GM18499 (cell line): ENCODE measurements around the gene ANKS3.

ENCODE experiments used
- ATAC-seq: cut with Tn5 transposase; IDR thresholded peaks from one replicate; pipeline ENCODE4 v1.9.1; 2021; ENCODE audit warnings: moderate number of reproducible peaks; ENCODE audit not compliant: insufficient read depth, unreplicated experiment

Gene ANKS3

GRCh38 chr16:4675864-4676786 lies 57.9 kb downstream of the ANKS3 start:
- ATAC-seq = no peak

DNA sequence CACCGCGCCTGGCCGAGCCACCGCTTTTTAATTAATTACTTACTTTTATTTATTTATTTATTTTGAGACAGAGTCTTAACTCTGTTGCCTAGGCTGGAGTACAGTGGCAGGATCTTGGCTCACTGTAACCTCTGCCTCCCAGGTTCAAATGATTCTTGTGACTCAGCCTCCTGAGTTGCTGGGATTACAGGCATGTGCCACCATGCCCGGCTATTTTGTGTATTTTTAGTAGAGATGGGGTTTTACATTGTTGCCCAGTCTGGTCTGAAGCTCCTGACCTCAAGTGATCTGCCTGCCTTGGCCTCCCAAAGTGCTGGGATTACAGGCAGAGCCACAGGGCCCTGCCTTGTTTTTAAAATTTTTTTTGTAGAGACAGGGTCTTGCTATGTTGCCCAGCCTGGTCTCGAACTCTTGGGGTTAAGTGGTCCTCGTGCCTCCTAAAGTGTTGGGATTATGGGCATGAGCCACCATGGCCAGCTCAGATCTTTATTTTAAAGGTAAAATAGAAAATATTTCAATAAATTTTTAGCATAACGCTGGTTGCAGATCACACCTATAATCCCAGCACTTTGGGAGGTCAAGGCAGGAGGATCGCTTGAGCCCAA lies 59.0 kb downstream of the ANKS3 start:
- ATAC-seq = no peak

- no peak for ATAC-seq
Observed at GRCh38 chr16:4673387-4674046, 60.6 kb downstream of the ANKS3 start.

DNA sequence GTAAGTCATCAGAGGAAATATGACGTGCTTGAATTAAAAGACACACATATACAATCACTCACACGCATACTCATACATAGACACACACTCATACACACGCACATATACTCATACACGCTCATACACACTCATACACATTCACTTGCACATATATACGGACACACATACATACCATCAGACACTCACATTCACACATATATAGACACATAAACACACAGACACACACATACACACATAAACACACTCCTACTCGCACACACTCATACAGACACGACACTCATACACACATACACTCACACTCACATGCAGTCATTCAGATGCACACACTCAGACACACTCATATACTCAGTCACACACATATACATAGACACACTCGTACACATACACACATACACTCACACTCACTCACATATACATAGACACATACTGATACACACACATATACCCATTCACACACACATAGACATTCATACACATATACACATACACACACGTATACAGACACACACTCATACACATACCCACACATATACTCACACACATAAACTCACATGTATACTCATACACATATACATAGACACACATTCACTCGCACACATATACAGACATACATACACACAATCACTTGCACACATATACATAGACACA lies 65.6 kb downstream of the ANKS3 start:
- no peak for ATAC-seq

DNA sequence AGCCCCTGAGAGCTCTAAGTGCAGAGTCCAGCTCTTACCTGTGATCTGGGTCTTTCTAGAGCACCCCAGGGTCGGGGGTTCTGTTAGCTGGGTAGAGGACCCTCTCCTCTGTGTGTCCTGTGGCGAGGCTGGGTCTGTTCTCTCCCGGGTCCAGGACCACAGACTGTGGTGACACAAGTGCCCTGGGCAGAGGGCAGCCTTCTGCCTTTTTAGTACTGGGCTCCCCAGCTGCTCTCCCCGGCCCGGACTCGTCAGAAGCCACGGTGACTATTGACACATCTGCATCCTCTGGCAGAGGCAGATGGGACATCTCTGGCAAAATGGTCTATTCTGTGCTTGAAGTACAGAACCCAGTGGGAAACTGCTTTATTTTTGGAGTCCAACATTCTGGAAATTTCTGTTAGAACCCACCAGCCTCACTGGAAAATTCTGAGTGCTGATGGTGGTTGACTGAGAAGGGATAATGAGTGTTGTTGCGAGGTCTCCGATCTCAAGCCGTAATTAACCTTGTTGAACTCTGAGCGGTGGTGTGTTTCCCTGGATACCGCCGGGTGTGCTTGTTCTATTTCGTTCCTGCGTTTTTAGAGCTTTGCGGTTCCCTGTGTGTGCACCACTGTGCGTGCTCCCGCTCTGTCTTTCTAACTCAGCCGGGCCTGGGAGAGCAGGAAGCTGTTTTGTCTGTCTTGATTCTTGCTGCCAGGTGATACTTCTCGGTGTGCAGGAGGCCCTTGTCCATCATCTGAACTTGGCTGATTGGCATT lies 66.7 kb downstream of the ANKS3 start:
- no peak for ATAC-seq

DNA sequence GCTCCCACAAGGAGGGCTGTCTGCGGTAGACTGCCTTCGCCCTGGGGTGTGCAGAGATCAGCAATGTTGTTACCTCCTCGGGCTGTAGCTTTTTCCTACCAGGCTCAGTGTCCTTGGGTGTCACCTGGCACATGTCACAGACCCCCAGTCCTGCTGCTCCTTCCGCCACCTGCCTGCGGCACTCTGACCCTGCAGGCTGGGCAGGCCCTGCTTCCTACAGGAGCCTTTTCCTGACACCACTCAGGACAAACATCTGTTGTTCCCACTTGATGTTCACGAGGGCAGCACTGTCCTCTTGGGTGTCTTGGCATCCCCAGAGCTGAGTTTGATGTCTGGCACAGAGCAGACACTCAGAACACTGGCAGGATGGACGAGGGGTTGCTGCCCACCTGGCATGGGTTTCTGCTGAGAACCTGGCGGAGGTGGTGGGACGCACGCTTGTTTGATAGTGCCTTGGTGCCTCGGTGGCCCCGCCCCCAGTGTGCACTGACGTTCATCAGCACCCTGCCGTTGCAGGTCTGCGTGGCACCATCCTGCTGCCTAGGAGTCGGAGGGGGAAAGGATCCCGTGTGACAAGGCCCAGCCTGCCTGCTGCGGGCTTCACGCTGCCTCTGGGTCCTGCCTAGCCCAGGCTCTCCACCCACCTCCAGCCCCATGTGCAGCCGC lies 67.4 kb downstream of the ANKS3 start:
- no peak for ATAC-seq

DNA sequence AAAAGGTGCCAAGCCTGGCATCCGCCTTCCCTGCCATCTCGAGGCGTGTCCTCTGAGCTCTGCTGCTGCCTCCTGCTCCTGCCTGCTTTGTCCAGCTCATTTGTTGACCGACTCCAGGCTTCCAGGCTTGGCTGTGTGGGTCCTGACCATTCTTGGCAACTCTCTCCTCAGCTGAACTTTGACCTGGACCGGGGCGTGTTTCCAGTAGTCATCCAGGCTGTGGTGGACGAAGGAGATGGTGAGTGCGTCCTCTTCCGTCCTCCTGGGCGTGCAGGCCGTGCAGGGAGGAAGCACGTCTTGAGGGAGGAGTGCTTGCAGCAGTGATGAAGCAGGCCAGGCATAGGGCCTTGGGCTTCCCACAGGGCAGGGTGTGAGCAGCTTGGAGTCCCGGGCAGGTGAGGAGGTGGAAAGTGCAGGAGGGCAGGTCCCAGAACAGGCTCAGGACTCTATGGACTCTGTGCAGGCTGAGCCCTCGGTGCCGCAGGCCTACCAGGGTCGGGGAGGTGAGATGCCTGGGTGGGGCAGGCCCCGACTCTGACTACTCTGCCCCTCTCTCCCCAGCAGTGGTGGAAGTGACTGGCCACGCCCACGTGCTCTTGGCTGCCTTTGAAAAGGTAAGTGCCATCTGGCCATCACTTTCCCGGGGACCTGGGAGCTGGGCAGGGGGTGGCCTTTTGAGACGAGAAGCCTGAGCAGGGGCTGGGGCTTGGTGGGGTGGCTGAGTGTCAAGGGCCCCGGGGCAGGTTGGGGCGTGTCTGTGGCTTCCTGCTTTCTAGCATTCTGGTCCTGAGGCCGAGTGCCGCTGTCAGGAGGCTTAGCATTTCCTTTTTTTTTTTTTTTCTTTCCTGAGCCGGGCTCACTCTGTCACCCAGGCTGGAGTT lies 69.3 kb downstream of the ANKS3 start:
- ATAC-seq = no peak

DNA sequence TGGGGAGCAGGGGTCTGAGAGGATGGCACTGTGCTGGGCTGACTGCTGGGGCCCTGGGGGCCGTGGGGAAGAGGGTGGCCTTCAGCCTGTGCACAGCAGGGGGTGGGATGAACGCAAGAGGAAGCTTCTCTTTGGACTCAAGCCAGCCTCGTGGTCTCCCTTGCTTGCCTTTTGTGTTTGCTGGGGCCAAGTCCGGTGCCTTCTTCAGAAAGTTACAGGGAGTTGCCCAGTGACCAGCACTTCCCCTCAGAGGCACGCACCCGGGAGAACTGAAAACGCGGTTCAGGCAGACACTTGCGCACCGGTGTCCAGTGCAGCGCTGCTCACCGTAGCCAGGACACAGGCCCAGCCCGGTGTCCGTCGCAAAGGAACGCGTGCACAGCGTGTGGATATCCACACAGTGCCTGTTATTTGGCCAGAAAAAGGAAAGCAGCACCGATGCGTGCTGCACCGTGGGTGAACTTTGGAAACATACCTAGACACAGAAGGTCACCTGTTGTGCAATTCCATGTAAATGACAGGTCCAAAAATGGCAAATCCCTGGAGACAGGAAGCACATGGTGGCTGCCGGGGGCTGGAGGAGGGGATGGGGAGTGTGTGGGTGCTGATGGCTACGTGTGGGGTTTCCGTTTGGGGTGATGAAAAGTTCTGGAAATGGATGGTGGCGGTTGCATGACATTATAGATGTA lies 70.2 kb downstream of the ANKS3 start:
- no peak for ATAC-seq

DNA sequence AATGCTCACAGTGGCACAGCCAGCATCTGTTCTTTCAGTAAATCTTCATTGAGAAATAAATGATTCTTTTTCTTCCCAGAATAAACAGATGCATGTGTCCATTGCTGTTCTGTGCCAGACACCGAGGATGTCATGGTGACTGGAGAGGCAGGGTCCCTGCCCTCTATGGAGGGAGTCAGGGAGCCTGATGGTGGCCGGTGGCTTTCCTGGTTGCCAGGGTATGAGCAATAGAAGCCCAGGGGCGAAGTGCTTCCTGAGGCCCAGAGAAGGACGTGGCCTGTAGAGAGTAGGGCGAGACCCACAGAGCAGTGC lies 70.7 kb downstream of the ANKS3 start:
- no peak for ATAC-seq

DNA sequence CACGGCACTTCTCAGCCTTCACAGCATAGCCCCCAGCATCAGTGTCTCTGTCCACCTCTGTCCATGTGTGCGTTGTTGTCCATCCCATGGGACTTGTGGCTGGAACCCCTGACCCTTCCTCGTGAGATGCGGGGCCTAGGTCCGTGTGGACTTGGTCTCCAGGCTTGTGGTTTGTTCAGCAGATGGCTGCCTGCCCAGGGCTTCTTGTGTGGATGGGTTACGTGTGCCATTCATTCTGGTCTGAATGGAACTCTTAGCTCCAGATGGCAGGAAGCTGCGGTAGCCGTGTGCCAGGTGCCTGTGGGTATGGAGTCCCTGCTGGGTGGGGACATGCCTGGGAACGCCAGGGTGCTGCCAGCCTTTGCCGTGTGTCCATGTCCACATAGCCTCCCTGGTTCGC lies 72.4 kb downstream of the ANKS3 start:
- ATAC-seq = no peak

DNA sequence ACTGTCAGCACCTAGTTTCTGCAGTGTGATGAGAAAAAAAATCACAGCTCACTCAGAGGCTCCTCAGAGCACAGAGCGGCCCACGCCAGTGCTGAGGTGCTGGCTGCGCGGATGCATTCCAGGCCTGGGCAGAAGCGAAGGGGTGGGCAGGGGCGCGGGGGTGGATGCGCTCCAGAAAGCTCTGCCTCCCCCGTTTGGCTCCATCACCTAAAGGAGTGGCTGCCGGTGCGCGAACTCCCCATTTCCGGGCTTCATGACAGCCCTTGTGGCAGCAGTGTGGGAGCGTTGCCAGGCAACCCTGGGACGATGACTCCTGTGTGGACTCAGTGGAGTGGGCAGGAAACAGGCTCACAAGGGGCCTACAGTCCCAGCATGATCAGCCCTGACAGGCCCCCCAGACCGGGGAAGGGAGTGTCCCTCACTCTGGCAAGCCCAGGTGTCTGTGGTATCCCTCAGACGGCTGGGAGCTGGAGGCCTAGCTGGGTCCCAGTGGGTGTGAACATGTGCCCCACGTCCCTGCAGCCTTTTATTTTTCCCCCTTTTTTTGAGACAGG lies 73.5 kb downstream of the ANKS3 start:
- ATAC-seq = no peak

DNA sequence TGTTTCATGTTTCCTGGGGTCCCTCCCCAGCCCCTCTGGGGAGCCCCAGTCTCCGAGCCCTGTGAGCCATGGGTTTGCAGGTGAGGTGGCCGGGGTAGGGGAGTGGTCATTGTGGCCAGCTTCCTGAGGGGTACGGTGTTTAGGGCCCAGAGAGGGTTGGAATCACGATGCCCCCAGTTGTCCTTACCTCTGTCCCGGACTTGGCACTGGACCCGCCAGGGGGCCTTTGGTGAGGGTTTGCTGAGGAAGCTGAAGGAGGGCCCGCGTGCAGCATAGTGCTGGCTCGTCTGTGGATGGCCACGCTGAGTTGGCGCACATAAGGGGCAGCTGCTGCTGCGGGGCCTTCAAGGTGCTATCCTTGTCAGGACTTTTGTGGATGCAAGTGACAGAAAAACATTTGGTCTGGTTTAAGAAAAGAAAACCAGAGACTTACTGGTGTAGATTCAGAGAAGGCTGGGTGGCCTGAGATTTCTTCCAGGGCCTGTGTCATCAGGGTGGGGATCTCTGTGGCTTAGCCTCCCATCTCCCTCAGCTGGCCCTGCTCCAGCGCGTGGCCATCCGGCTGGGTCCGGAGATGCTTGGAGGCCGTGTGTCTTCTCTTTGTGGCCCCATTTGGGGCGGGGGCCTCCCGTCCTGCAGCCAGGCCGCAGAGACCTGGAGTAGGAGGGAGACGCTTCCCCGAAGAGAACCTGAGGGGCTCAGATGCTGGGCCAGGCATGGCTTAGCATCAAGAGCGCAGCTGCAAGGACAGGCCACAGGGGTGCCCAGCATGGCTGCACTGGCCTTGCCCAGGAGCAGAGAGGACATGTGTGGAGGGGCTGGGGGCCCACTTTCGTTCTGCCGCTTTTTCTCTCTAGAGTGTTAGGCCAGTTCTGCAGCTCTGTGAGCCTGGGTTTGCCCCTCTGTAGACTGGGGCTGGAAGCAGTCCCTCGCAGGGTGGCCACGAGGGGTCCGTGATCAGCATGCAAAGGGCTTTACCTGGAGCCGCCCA lies 74.4 kb downstream of the ANKS3 start:
- no peak for ATAC-seq

DNA sequence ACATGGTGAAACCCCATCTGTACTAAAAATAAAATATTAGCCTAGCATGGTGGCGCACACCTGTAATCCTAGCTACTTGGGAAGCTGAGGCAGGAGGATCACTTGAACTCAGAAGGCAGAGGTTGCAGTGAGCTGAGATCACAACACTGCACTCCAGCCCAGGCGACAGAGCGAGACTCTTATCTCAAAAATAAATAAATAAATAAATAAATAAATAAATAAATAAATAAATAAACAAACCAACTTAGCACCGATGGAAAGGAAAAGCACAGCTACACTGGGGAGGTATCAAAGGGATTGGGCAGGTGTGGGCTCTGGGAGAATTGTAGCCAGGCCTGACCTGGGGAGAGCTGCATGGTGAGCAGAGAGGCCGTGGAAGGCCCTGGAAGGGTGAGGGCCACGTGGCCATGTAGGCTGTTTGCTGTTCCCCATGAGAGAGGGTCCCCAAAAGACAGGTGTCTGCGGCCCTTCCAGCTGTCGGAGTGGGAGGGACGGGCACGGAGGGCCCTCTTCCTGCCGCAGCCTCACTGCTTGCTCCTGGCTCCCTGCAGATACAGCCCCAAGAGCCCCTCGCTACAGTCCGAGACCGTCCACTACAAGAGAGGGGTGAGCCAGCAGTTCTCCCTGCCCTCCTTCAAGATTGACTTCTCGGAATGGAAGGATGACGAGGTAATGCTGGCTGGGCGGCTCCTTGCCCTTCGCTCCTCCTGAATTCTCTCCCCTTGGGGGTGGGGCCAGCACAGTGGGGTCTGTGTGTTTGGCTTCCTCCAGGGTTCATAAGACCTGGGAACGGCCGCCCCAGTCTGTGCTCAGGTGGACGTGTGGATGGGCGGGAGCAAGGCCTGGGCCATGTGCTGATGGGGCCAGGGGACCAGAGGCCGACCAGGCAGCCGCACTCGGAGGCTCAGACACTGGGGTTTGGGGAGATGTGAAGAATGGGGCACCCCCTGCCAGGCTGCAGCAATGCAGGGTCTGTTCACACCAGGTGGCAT lies 77.1 kb downstream of the ANKS3 start:
- ATAC-seq = no peak

DNA sequence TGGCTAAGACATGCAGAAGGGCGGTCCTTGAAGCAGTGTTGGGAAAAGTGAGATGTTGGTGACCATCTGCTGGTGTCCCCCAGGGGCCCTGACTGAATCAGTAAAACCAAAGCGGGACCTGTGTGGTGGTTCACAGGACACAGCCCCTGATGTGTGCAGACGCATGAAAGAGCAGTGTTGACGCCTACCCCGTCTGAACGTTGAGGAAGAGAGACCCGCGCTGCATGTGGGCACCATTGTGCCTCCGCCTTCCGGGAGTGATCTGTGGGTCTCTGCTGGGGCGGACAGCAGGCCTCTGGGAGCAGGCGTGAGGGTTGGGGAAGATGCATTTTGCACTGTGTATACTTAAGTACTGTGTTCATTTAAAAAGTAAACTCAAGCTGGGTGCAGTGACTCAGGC lies 77.8 kb downstream of the ANKS3 start:
- ATAC-seq = no peak

DNA sequence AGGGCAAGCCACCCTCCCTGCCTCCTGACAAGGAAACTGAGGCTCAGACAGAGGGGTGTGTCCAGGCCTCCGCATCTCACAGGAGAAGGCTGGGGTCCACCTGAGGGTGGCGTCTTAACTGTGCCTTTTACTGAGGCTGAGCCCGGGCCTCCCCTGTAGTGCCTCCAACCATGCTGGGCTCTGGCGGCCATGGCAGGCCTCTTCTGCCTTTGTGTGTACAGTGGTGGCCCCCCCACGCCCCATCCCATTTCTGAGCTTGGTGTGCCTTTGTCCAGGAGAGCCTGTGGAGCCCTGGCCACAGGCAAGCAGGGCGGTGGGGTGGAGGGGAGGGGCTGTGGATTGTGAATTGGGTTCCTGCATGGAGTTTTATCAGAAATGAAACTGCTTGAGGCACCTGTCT lies 78.3 kb downstream of the ANKS3 start:
- no peak for ATAC-seq
